RWPE1 (cell line): ENCODE results near the gene GNGT2.

Source experiments
- CTCF ChIA-PET: fragments of 350-600 bp; sonication (Branson Sonifier 250); formaldehyde crosslinking; extraction: SDS; loops from one replicate; lab custom pipeline; 2021; lab: Yijun Ruan, JAX
- POLR2A ChIA-PET: fragments of 400-600 bp; formaldehyde crosslinking; extraction: SDS; loops from one replicate; lab custom pipeline; 2020; ENCODE audit warnings: antibody characterized with exemption; ENCODE audit not compliant: low non-redundant PET; lab: Yijun Ruan, JAX
- DNase-seq: peaks from one replicate; pipeline ENCODE4 v3.0.0; 2012; ENCODE audit warnings: low spot score
- H3K27ac ChIP-seq: fragments of 450-650 bp; 2 replicates; pipeline ENCODE4 v1.5.1; 2017
- CTCF ChIP-seq: fragments of 450-650 bp; conservative IDR thresholded peaks from 2 replicates; pipeline ENCODE4 v1.5.1; 2017; ENCODE audit warnings: low read depth, mild to moderate bottlenecking

Gene GNGT2

GRCh38 chr17:49200423-49201083, 9.8 kb downstream of the GNGT2 start:
- ChIA-PET CTCF (interaction anchor here (0.7 kb wide), 1 partner anchor 38 kb away, joined by 3 read pairs; no protein-coding TSS in a partner anchor), POLR2A (no interaction called here)
- DNase-seq: no peak
- TF ChIP-seq CTCF: no peak
- H3K27ac ChIP-seq: no peak overlapping the region

GRCh38 chr17:49198211-49198610, 12.2 kb downstream of the GNGT2 start:
- no peak overlapping the region for H3K27ac ChIP-seq
- no peak for DNase-seq
- ChIA-PET CTCF (interaction anchor here (0.6 to 1.0 kb wide), 2 partner anchors 18 to 117 kb away, joined by 3 to 4 read pairs; no protein-coding TSS in a partner anchor), POLR2A (no interaction called here)
- TF ChIP-seq CTCF: no peak

- H3K27ac ChIP-seq: peak overlapping the region; percentile 56
- no peak for DNase-seq
- POLR2A ChIA-PET: no interaction called here
- CTCF ChIA-PET: interaction anchor here (0.6 to 1.0 kb wide), 2 partner anchors 17 to 118 kb away, joined by 3 to 4 read pairs; no protein-coding TSS in a partner anchor
- no peak for TF ChIP-seq CTCF
Observed at GRCh38 chr17:49197346-49197998, 12.9 kb downstream of the GNGT2 start.

DNA sequence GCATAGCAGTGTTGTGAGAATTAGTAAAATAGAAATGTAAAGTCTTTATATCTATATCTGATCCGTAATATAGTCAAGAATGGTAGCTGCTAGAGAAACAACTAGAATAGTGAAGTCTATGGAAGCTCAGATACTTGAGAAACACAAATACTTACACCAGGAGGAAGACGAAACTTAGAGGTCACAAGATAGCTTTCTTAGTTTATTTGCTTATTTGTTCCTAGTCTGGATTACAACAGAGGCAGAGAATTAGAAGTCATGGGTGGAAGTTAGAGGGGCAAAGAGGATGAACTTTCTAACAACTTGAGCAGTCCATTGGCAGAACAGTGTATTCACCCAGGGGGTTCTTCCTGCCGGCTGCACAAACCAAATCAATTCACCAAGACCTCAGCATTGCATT, 13.9 kb downstream of the GNGT2 start:
- TF ChIP-seq CTCF: no peak
- H3K27ac ChIP-seq: no peak overlapping the region
- no peak for DNase-seq
- ChIA-PET POLR2A (no interaction called here), CTCF (no interaction called here)

- TF ChIP-seq CTCF: no peak
- no peak for DNase-seq
- POLR2A ChIA-PET: no interaction called here
- CTCF ChIA-PET: interaction anchor here (0.6 kb wide), 1 partner anchor 512 kb away, joined by 3 read pairs; the partner anchor contains the start of gene SLC35B1
- H3K27ac ChIP-seq: no peak overlapping the region
Observed at GRCh38 chr17:49195751-49196150, 14.6 kb downstream of the GNGT2 start.

DNA sequence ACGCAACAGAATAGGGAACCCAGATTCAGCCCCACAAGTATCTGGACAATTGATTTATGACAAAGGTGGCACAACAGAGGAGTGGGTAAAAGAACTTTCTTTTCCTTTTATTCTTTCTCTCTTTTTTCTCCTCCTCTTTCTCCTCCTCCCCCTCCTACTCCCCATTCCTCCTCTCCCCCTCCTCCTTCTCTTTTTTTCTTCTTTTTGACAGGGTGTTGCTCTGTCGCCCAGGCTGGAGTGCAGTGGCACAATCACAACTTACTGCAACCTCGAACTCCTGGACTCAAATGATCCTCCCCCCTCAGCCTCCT, 16.1 kb downstream of the GNGT2 start:
- peak overlapping the region; percentile 99 for H3K27ac ChIP-seq
- TF ChIP-seq CTCF: no peak
- DNase-seq: no peak
- ChIA-PET CTCF (no interaction called here), POLR2A (interaction anchor here (0.7 kb wide), 1 partner anchor 138 kb away, joined by 4 read pairs; no protein-coding TSS in a partner anchor)
